CD1c-positive myeloid dendritic cell (primary cell): ENCODE measurements around the gene CDC16.

ENCODE experiments used
- DNase-seq: peaks from one replicate; pipeline ENCODE4 v3.0.0-alpha.2; 2016; ENCODE audit errors: extremely low spot score

Gene CDC16

DNA sequence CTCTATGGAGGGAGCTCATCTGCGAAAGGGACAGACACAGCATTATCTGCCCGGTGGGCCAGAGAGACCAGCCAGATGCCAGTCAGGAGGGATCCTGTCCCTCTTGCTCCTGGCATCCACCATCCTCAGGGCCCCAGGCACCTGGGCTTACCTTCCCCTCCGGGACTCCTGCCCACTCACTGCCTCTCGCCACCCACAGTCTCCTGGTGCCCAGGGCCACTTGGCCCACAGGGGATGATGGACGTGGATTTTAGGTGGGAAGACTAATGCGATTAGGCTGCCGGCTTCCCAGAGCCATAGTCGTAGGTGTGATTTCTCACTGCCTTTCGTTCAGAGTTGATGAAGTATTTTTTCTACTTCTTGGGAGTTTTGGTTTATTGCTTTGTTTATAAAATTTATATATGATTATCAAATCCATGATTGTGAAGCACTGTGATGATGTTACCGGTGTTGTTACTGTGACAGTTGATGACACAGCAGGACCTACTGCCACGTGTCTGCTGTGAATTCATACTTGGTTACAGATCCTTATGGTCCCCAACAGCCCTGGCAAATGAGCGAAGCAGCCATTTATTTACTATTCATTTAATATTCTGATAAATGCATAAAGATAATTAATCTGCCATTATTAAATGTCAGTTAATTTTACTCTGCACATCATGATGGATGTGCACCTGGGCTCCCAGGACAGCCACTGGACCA, 65.1 kb downstream of the CDC16 start:
- DNase-seq = no peak

DNA sequence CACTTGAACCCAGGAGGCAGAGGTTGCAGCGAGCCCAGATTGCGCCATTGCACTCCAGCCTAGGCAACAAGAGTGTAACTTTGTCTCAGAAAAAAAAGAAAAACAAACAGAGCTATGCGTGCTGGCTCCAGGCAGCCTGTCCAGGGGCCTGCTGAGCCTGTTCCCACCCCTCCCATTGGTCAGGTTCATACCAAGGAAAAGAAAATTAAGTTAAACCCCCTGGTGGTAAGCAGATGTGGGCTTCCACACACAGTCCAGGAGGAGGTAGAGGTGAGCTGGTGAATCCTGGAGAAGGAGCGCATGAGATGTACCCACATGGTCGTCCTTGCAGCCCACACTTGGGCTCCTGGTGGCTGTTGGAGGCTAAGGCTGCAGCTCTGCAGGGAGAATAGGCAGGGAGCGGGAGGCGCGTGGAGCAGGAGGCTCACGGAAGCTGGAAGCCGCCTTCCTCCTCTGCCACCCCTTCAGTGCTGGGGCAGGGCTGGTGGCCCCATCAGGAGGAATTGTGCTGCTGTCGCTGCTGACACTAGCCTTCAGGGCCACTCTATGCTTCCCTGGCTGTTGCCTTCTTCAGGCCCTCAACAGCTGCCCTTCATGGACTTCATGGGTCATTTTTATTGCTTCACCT, 69.1 kb downstream of the CDC16 start:
- DNase-seq = no peak

DNA sequence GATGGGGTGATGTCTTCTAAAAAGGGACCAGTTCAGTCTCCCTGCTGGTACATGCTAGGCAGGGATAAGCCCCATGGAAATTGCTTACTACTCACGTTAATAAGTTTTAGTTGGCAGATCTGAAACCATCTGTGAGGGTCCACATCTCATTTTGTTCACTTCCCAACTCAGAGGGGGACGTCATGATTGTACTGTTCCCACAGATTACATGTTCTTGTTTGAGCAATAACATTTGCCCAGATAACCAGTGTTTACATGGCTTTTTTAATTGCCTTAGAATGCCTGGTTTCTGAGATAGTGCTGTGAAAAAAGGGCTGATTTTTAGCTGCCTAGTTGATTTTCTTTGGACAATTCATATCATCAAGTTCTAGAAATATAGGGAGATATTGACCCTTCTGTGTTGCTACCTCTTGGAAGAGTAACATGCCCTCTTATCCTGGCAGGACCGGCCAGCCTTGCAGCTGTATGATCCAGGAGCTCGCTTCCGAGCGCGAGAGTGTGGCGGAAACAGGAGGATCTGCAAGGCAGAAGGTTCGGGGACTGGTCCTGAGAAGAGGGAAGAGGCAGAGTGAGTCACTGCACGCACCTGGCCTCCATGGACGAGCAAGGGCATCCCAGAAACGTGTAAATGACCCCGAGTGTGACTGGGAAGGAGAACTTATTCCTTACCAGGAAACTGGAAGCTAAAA, 69.8 kb downstream of the CDC16 start:
- DNase-seq = no peak

DNA sequence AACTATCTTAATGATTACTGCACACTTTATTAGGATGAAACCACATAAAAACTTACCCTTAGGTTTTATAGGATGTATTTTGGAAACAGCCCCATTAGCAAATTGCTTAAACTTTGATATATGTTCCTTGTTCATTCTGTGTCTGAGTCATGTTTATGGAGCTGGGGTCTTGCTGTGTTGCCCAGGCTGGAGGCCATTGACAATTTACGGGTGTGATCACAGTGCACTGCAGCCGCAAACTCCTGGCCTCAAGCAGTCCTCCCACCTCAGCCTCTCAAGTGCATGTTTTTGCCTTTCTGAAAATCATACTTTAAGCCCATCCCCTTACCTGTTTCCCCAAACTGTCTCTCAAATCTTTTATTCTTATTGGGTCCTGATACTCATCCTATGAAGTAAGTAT, 74.4 kb downstream of the CDC16 start:
- DNase-seq = no peak

DNA sequence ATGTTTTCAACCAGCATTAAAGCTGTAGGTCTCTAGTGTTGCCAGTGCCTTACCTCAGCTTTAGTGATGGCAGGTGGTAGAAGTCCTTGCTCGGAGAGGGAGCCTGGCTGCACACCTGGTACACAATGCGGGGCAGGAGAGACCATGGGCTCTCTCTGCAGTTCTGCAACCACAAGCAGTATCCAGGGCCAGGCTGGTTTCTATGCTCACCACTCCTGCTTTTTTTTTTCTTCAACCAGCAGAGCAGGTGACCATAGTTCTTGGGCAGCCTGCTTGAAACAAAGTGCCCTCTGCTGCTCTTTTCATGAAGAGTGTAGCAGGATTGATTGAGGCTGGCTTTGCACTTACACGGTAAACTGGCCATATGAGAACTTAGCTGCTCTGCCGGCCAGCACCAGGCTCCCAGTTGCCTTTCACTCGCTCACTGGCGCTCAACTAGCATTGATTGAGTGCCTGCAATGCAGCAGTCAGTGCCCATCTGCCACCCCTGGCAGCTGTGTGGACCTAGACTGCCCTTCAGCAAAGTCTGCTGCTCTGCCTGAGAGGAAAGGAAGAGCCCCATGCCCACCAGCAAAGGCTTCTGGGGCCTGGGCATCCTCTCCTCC, 75.2 kb downstream of the CDC16 start:
- DNase-seq = no peak

DNA sequence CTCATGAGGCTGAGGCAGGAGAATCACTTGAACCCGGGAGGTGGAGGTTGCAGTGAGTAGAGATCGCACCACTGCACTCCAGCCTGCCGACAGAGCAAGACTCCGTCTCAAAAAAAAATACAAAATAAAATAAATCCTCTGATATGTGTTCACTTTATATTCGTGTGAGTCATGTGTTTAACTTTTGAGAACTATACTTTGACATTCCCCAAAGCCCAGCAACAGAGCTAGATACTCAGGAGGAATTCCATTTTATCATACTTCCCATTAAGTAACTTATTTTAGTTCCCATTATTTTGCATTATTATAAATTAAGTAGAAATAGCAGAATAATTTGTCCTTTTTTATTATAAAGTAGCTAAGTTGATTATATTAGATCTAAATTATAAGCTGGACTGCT, 76.3 kb downstream of the CDC16 start:
- no peak for DNase-seq

DNA sequence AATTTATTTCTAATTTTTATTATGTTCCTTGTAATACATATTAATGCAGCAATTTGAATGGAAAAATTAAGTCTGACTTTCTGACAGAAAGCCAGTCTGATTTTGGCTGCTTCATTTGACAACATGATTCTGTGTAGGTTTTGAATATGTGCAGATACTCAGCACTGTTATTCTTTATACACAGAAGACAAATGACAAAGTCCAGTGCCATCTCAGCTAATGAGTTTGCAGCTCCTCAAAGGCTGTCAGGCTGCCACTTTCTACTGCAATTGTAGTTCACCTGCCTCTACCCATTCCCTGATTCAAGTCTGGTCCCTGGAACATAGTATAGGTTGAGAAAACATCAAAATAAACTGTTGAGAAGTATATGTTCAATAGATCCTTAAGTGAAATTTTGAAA, 76.7 kb downstream of the CDC16 start:
- DNase-seq = no peak

DNA sequence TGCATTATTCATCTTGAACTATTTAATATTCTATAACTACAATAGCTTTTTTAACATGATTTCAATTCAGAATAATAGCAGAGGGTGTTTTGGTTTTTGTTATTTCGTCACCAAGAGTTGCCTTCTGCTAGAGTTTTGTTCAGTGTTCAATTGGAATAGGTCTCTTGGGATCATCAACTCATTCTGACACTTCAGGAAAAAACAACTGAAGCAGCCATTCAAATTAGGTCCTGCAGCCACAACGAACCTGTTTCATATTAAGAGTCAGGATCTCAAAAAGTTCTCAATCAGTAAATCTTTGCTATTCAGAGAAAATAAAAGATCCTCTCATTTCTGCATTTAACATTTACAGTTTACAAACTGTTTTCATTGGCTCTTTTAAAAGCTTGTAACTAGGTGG, 77.2 kb downstream of the CDC16 start:
- no peak for DNase-seq

DNA sequence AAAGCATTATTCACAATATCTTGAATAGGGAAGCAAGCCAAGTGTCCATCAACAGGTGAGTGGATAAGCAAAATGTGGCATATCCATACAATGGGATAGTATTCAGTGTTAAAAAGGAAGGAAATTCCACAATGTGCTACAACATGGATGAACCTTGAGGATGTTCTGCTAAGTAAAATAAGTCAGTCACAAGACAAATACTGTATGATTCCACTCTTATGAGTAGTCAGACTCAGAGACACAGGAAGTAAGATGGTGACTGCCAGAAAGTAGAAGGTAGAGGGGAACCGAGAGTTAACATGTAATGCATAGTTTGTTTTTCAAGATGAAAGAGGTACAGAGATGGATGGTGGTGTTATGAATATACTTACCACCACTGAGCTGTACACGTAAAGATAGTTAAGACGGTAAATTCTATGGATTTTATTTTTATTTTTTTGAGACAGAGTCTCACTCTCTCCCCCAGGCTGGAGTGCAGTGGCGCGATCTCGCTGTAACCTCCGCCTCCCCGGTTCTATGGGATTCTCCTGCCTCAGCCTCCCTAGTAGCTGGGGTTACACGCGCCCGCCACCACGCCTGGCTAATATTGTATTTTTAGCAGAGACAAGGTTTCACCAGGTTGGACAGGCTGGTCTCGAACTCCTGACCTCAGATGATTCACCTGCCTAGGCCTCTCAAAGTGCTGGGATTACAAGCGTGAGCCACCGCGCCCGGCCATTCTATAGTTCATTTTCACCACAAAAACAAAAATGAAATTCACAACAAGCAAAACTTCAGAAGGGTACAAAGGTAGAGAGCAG, 78.6 kb downstream of the CDC16 start:
- peak; percentile 48 for DNase-seq

DNA sequence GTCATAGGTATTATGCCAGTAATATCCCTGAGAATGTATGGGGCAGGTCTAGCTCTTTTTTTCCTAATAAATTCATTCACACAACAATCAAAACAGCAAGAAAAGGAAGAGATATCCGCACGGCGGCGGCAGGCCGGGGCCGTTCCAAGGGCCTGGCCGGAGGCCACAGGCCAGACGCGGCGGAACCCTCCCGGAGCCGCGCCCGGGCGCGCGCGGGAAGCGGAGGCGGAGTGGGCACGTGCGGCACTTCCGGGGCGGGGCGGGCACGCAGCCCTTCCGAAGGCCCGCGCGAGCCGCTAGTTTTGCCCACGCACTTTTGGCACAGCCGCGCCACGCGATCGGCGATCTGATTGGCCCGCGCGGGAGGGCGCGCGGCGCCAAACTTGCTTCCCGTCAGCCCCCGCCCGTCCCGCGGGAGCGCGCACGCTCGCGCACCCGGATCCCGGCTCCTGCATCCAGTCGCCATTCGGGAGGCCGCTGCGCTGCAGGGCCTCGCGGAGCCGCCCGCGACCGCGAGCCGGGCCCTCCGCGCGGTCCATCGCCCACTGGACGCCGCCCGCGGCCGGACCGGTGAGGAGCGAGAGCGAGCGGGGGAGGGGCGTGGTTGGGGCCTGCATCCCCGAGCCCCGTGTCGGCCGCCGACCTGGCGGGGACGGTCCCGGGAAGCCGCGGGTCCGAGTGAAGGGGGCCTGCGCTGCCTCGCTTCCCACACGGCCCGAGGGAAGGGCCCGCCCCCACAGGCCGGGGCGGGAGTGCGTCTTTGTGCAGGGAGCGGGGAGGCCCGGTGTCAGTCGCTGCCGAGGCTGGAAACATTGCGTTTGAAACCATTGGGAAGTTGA, 79.6 kb downstream of the CDC16 start, which contains the start of gene CHAMP1:
TSS of gene CHAMP1 (plus strand) at position 430 of the 839 bp plus-strand sequence. CDS start 9,340 bp downstream, outside the sequence.
- DNase-seq = peak; percentile 99

DNA sequence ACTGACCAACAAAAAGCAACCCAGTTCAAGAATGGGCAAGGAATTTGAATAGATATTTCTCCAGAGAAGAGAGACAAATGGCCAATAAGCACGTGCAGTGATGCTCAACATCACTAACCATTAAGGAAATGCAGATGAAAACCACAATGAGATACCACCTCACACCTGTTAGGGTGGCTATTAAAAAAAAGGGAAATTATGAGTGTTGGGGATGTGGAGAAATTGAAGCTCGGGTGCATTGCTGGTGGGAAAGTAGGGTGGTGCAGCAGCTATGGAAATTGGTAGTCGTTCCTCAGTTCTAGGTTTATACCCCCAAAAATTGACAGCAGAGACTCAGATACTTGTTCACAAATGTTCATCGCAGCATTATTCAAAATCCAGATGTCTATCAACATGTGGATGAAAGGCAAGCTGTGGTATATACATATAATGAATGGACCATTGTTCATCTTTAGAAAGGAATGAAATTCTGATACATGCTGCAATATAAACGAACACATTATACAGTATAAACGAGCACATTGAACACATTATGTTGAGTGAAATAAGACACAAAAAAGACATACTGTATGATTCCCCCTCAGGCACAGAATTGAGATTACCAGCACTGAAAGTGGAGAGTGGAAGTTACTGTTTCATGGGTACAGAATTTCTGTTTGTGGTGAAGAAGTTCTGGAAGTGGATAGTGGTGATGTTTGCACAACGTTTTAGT, 80.5 kb downstream of the CDC16 start:
- peak; percentile 31 for DNase-seq

DNA sequence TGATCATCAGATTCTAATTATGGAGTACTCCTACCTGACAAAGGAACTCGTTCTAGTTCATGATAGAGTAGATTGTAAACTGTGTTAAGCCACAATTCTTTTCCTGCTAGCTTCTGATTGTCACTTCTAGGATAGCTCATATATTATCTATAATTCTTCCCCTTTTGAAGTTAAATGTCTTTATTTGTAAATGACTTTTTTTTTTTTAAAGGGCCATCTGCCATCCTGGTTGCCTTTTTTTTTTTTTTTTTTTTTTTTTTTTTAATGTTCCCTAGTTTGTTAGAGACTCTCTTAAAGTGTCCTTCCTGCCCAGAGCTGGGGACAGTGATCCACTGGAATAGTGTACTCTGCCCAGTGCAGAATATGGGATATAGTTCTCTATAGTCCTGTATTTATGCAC, 83.9 kb downstream of the CDC16 start:
- no peak for DNase-seq

DNA sequence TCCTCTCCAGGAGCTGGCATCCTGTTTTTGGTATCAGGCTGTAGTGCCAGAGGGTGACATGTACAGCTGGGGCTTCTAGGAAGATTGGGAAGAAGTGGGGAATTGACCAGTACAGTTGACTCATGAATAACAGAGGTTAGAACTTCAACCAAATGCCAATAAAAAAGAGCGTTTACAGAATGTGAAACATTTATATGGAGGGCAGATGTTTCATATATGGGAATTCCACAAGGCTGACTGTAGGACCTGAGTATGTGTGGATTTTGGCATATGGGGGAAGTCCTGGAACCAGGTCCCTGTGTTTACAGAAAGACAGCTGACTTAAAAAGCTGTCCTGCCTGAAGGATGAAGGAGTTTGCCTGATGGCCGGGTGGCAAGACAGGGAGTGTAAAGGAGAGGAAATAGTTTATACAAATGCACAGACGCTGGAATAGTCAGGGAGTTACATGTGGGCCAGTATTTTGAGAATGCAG, 84.8 kb downstream of the CDC16 start:
- DNase-seq = no peak

DNA sequence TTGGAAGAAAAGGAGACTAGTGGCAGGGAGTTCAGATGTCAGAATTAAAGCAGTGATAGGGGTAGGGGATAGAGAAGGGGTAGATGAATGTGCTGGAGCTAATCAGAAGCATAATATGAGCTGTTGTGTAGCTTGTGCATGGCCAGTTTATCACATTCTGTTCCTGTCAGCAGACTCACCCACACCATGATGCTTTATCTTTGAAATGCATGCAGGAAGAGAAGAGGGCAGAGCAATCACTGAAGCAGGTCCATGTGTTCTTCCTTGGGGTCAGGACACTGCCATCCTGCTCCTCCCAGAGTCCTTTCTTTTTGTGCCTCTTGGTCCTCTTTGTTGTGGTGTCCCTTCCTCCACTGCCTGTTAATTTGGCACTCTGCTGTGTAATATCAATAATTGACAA, 85.4 kb downstream of the CDC16 start:
- no peak for DNase-seq

DNA sequence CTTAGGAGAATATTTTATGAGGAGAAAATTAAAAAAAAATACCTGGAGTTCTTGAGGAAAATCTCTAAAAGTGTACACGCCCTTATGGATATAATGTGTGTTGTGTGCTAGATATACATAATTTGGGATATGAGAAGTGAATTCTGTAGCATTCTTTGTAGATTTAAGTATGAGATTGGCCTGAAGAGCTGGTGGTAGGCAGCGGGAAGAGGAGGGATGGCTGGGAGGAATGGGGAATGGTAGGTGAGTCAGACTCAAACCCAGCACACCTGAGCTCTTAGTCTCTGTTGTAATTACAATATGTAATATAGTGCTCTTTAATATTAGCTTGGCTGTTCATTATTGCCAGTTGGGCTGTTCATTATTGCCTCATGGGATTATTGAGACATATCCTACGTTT, 86.6 kb downstream of the CDC16 start:
- no peak for DNase-seq
